Hematopoietic multipotent progenitor cell treated with erythropoietin and hydrocortisone succinate and interleukin-3 and kit ligand, for 6 days (in vitro differentiated cells): ENCODE measurements around the gene NOPCHAP1.
"Not testable (repeated sequence)": the region's sequence is repeated elsewhere in the genome, so short reads cannot be mapped to it uniquely, and the experiment has no call there.

Source experiments
- DNase-seq: peaks from one replicate; pipeline ENCODE4 v3.0.0-alpha.2; 2015

Gene NOPCHAP1

GRCh38 chr12:104986022-104986941 is at the start of gene NOPCHAP1:
TSS of gene NOPCHAP1 (plus strand) at chr12:104986316. CDS start at chr12:104986353, 37 bp downstream.
- DNase-seq, result peak; percentile 95

DNA sequence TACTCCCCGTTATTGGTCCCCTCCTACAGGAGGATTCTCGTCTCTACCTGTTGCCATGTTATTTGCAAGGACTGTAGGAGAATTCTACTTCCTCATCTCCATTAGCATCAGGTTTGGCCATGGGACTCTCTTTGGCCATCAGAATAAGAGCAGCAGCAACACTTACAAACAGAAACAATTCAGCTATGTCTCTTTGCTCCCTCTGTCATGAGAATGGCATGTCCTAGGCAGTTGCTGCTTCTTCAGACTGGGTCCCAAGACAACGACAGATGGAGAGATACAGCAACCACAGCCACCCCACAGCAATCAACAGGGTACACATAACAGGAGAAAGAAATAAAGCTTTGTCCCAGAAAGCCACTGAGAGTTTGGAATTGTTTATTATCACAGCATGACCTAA is 47.7 kb upstream of the NOPCHAP1 start:
- DNase-seq, result peak; percentile 7

- no peak for DNase-seq
Observed at GRCh38 chr12:104939089-104939488, 47.0 kb upstream of the NOPCHAP1 start.

- DNase-seq, result no peak
Observed at GRCh38 chr12:104941454-104941853, 44.7 kb upstream of the NOPCHAP1 start.

GRCh38 chr12:104942075-104942474 is 44.0 kb upstream of the NOPCHAP1 start:
- no peak for DNase-seq

DNA sequence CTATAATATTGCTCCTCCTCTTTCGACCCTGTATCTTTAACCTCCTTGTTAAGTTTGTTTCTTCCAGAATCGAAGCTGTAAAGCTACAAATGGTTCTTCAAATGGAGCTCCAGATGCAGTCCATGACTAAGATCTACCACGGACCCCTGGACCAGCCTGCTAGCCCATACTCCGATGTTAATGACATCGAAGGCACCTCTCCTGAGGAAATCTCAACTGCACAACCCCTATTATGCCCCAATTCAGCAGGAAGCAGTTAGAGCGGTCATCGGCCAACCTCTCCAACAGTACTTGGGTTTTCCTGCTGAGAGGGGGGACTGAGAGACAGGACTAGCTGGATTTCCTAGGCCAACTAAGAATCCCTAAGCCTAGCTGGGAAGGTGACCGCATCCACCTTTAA is 42.7 kb upstream of the NOPCHAP1 start:
- DNase-seq, result not testable (repeated sequence)

- no peak for DNase-seq
Observed at GRCh38 chr12:104944252-104944651, 41.9 kb upstream of the NOPCHAP1 start.

GRCh38 chr12:104948716-104949115 is 37.4 kb upstream of the NOPCHAP1 start:
- DNase-seq, result not testable (repeated sequence)

GRCh38 chr12:104951759-104952509 is 34.2 kb upstream of the NOPCHAP1 start:
- no peak for DNase-seq

GRCh38 chr12:104952816-104953215 is 33.3 kb upstream of the NOPCHAP1 start:
- DNase-seq, result no peak

- DNase-seq, result no peak
Observed at GRCh38 chr12:104953323-104953722, 32.8 kb upstream of the NOPCHAP1 start.

GRCh38 chr12:104955703-104956102 is 30.4 kb upstream of the NOPCHAP1 start:
- no peak for DNase-seq

GRCh38 chr12:104956870-104957718 is 29.0 kb upstream of the NOPCHAP1 start:
- no peak for DNase-seq

GRCh38 chr12:104957719-104958000 is 28.5 kb upstream of the NOPCHAP1 start:
- DNase-seq, result no peak

- peak; percentile 68 for DNase-seq
Observed at GRCh38 chr12:104958001-104958804, 27.9 kb upstream of the NOPCHAP1 start, which contains the start of gene SLC41A2. TSS of gene SLC41A2 (minus strand) at chr12:104958290. CDS start at chr12:104928527, 29,763 bp downstream.

GRCh38 chr12:104958805-104959334 is 27.2 kb upstream of the NOPCHAP1 start:
- no peak for DNase-seq

DNA sequence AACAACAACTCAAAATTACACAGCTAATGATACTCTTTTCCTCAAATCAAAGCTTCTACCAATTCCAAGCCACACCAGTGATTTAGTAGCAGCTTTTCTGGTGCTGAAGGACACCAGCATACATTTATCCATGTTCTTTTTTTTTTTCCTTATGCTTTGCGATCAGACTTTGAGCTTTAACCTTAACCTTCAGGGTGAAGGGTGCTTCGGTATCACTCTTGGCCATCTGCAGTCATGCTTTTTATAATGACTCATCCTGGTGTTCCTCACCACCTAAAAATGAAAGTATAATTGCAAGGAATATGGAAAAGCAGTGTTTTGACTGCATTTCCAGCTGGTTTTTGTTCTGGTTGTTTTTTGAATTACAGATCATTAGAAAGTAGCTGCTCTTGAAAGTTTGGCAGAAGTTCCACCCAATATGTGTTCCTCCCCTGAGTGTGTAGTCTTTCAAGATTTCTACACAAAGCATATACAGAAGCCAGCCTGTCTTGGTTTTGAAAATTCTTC is 26.7 kb upstream of the NOPCHAP1 start:
- no peak for DNase-seq

GRCh38 chr12:104960464-104960863 is 25.7 kb upstream of the NOPCHAP1 start:
- no peak for DNase-seq

- no peak for DNase-seq
Observed at GRCh38 chr12:104963757-104964156, 22.4 kb upstream of the NOPCHAP1 start.

DNA sequence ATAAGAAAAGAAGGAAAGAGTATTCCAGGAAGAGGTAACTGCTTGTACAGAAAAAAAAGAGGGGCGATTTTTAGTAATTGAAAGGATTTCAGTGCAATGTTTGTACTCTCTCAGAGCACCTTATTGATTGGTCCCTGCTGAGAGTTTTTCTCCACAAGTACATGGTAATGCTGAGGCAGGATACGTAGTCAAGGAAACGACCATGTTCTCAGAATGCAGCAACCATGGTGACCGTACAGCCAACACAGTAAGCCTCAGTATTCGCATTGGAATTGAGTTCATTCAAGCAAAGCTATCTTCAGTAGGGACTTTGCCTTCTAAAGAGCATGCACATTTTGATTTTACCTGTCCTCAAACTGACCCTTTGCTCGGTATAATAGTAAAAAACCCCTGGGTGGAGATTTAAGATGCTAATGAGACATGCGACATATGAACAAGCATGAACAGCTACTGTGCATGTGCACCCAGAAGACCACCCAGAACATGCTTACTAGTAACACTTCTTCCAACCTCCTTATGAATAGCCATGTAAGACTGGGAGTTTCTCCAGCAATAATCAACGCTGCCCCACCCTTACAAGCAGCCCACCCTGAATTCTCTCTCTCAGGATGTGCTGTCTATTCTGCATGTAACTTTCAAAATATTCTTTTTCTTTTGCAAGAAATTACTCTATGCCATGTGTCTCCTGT is 21.8 kb upstream of the NOPCHAP1 start:
- no peak for DNase-seq

GRCh38 chr12:104964856-104965205 is 21.3 kb upstream of the NOPCHAP1 start:
- DNase-seq, result no peak
